ENCODE data around the gene XAGE2. TPM values are rescaled to one million over a fixed set of nuclear protein-coding genes. Genes with fewer than 3 reads are reported as not detected.
"Not testable (repeated sequence)": the region's sequence is repeated elsewhere in the genome, so short reads cannot be mapped to it uniquely, and the experiment has no call there.

XAGE2 gene
- total RNA-seq: not detected

- Mint-ChIP-seq H3K4me3 (no peak within 1 kb of the TSS), H3K36me3 (no peaks in the 10 kb centered on the region), H3K9me3 (ENCODE audit: low read depth) (no peaks in the 10 kb centered on the region), H3K27me3 (peaks cover 6% of the 10 kb centered on the region), H3K27ac (no peak within 1 kb of the TSS), H3K4me1 (no peaks in the 10 kb centered on the region)
- no peak for ATAC-seq
- no peak for DNase-seq
- CTCF ChIA-PET: no interaction called here
Observed at GRCh38 chrX:52368368-52369055, at the start of gene XAGE2. Gene XAGE2, plus strand, starts transcription at chrX:52369021. Its CDS starts 994 bp downstream, at chrX:52370015.

GRCh38 chrX:52337410-52337809, 31.4 kb upstream of the XAGE2 start:
- Mint-ChIP-seq H3K4me1 (no peaks in the 10 kb centered on the region), H3K9me3 (ENCODE audit: low read depth) (no peaks in the 10 kb centered on the region), H3K4me3 (no peak overlapping the region), H3K27ac (no peak overlapping the region), H3K36me3 (no peaks in the 10 kb centered on the region), H3K27me3 (peaks cover 8% of the 10 kb centered on the region)
- no peak for DNase-seq
- CTCF ChIA-PET: no interaction called here
- ATAC-seq: no peak

- ATAC-seq (no peak), DNase-seq (no peak)
- H3K27me3 Mint-ChIP-seq: peaks cover 2% of the 10 kb centered on the region
- no peak overlapping the region for H3K27ac Mint-ChIP-seq
- no peak overlapping the region for H3K4me3 Mint-ChIP-seq
- H3K9me3 Mint-ChIP-seq (ENCODE audit: low read depth): no peaks in the 10 kb centered on the region
- CTCF ChIA-PET: no interaction called here
- H3K36me3 Mint-ChIP-seq: no peaks in the 10 kb centered on the region
- peaks cover under 1% of the 10 kb centered on the region for H3K4me1 Mint-ChIP-seq
Observed at GRCh38 chrX:52341493-52341892, 27.3 kb upstream of the XAGE2 start.

GRCh38 chrX:52343131-52343530, 25.7 kb upstream of the XAGE2 start:
- H3K4me3 Mint-ChIP-seq; H3K27ac Mint-ChIP-seq; CTCF ChIA-PET; ATAC-seq; H3K9me3 Mint-ChIP-seq (ENCODE audit: low read depth); H3K4me1 Mint-ChIP-seq; H3K36me3 Mint-ChIP-seq; H3K27me3 Mint-ChIP-seq; DNase-seq: not testable (repeated sequence)

- H3K9me3 Mint-ChIP-seq (ENCODE audit: low read depth); ATAC-seq; H3K4me1 Mint-ChIP-seq; H3K4me3 Mint-ChIP-seq; H3K27ac Mint-ChIP-seq; CTCF ChIA-PET; H3K36me3 Mint-ChIP-seq; H3K27me3 Mint-ChIP-seq: not testable (repeated sequence)
- DNase-seq: peak; percentile 48
Observed at GRCh38 chrX:52345402-52345801, 23.4 kb upstream of the XAGE2 start.

- no peaks in the 10 kb centered on the region for H3K27me3 Mint-ChIP-seq
- H3K4me3 Mint-ChIP-seq: no peak overlapping the region
- no peaks in the 10 kb centered on the region for H3K36me3 Mint-ChIP-seq
- CTCF ChIA-PET: interaction anchor here (0.6 kb wide), 1 partner anchor 1398 kb away, joined by 3 read pairs; no protein-coding TSS in a partner anchor
- peaks cover 3% of the 10 kb centered on the region for H3K4me1 Mint-ChIP-seq
- DNase-seq: peak; percentile 38
- no peak for ATAC-seq
- no peak overlapping the region for H3K27ac Mint-ChIP-seq
- no peaks in the 10 kb centered on the region for H3K9me3 Mint-ChIP-seq (ENCODE audit: low read depth)
Observed at GRCh38 chrX:52346174-52347165, 22.4 kb upstream of the XAGE2 start.

GRCh38 chrX:52349681-52350080, 19.1 kb upstream of the XAGE2 start:
- Mint-ChIP-seq H3K27me3 (no peaks in the 10 kb centered on the region), H3K4me3 (no peak overlapping the region), H3K36me3 (no peaks in the 10 kb centered on the region), H3K9me3 (ENCODE audit: low read depth) (no peaks in the 10 kb centered on the region), H3K4me1 (peaks cover 3% of the 10 kb centered on the region), H3K27ac (no peak overlapping the region)
- CTCF ChIA-PET: no interaction called here
- no peak for DNase-seq
- no peak for ATAC-seq

- H3K4me3 Mint-ChIP-seq: no peak overlapping the region
- H3K9me3 Mint-ChIP-seq (ENCODE audit: low read depth): no peaks in the 10 kb centered on the region
- DNase-seq (no peak), ATAC-seq (no peak)
- no peaks in the 10 kb centered on the region for H3K27me3 Mint-ChIP-seq
- no peak overlapping the region for H3K27ac Mint-ChIP-seq
- H3K4me1 Mint-ChIP-seq: no peaks in the 10 kb centered on the region
- no peaks in the 10 kb centered on the region for H3K36me3 Mint-ChIP-seq
- CTCF ChIA-PET: no interaction called here
Observed at GRCh38 chrX:52352551-52352950, 16.3 kb upstream of the XAGE2 start.

- Mint-ChIP-seq H3K36me3 (no peaks in the 10 kb centered on the region), H3K27ac (no peak overlapping the region), H3K4me3 (no peak overlapping the region), H3K4me1 (no peaks in the 10 kb centered on the region), H3K27me3 (peaks cover 4% of the 10 kb centered on the region), H3K9me3 (ENCODE audit: low read depth) (no peaks in the 10 kb centered on the region)
- DNase-seq (no peak), ATAC-seq (no peak)
- CTCF ChIA-PET: no interaction called here
Observed at GRCh38 chrX:52353838-52354237, 15.0 kb upstream of the XAGE2 start.

GRCh38 chrX:52355108-52355507, 13.7 kb upstream of the XAGE2 start:
- CTCF ChIA-PET: no interaction called here
- Mint-ChIP-seq H3K36me3 (no peaks in the 10 kb centered on the region), H3K27ac (no peak overlapping the region), H3K4me1 (no peaks in the 10 kb centered on the region), H3K4me3 (no peak overlapping the region), H3K9me3 (ENCODE audit: low read depth) (no peaks in the 10 kb centered on the region), H3K27me3 (peaks cover 7% of the 10 kb centered on the region)
- no peak for ATAC-seq
- no peak for DNase-seq

- H3K9me3 Mint-ChIP-seq (ENCODE audit: low read depth): no peaks in the 10 kb centered on the region
- no peak overlapping the region for H3K4me3 Mint-ChIP-seq
- H3K36me3 Mint-ChIP-seq: no peaks in the 10 kb centered on the region
- DNase-seq: no peak
- ATAC-seq: no peak
- CTCF ChIA-PET: no interaction called here
- H3K27ac Mint-ChIP-seq: no peak overlapping the region
- peaks cover 17% of the 10 kb centered on the region for H3K27me3 Mint-ChIP-seq
- no peaks in the 10 kb centered on the region for H3K4me1 Mint-ChIP-seq
Observed at GRCh38 chrX:52359614-52360232, 9.1 kb upstream of the XAGE2 start.

GRCh38 chrX:52361941-52362340, 6.9 kb upstream of the XAGE2 start:
- peaks cover 17% of the 10 kb centered on the region for H3K27me3 Mint-ChIP-seq
- H3K36me3 Mint-ChIP-seq: no peaks in the 10 kb centered on the region
- no peak for ATAC-seq
- no peak overlapping the region for H3K4me3 Mint-ChIP-seq
- H3K4me1 Mint-ChIP-seq: no peaks in the 10 kb centered on the region
- DNase-seq: no peak
- CTCF ChIA-PET: no interaction called here
- H3K27ac Mint-ChIP-seq: no peak overlapping the region
- no peaks in the 10 kb centered on the region for H3K9me3 Mint-ChIP-seq (ENCODE audit: low read depth)

GRCh38 chrX:52363247-52363883, 5.5 kb upstream of the XAGE2 start:
- Mint-ChIP-seq H3K36me3 (no peaks in the 10 kb centered on the region), H3K9me3 (ENCODE audit: low read depth) (no peaks in the 10 kb centered on the region), H3K4me3 (no peak overlapping the region), H3K27me3 (peaks cover 17% of the 10 kb centered on the region), H3K4me1 (no peaks in the 10 kb centered on the region), H3K27ac (no peak overlapping the region)
- CTCF ChIA-PET: no interaction called here
- DNase-seq: no peak
- no peak for ATAC-seq
